Stimulated activated CD4-positive, alpha-beta T cell treated with anti-CD3 and anti-CD28 coated beads, Interleukin-2, amount 100 ng/mL, for 4 hours (primary cell): Measurements from ENCODE around the gene XAB2.
"Not testable (repeated sequence)": the region's sequence is repeated elsewhere in the genome, so short reads cannot be mapped to it uniquely, and the experiment has no call there.

Source experiments
- DNase-seq: peaks from one replicate; pipeline ENCODE4 v3.0.0-alpha.2; 2020; ENCODE audit warnings: low read depth

XAB2 gene

DNA sequence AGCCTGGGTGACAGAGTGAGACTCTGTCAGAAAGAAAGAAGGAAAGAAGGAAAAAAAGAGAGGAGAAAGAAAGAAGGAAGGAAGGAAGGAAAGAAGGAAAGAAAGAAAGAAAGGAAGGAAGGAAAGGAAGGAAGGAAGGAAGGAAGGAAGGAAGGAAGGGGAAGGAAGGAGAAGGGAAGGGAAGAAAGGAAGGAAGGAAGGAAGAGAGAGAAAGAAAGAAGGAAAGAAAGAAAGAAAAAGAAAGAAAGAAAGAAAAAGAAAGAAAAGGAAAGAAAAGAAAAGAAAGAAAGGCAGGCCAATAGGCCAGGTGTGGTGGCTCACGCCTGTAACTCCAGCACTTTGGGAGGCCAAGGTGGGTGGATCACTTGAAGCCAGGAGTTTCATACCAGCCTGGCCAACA is 51.9 kb downstream of the XAB2 start:
- not testable (repeated sequence) for DNase-seq

DNA sequence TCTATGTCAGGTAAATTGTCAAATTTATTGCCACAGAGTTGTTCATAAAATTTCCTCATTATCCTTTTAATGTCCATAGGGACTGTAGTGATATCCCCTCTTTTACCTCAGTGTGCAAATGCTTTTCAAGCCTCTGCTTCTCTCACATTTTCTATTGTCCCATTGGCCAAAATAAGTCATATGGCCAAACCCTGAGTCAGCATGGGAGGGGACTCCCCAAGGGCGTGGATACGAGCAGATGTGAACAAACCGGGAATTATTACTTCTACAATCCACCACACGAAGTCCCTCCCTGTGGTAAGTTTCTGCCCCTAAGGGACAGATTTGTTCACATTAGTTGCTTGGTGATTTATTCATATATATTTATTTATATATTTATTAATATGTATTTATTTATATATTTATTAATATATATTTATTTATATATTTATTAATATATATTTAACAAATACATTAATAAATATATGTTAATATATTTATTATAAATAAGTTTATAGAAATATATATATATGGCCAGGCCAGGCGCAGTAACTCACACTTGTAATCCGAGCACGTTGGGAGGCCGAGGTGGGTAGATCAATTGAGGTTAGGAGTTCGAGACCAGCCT is 53.8 kb downstream of the XAB2 start:
- DNase-seq, result no peak

DNA sequence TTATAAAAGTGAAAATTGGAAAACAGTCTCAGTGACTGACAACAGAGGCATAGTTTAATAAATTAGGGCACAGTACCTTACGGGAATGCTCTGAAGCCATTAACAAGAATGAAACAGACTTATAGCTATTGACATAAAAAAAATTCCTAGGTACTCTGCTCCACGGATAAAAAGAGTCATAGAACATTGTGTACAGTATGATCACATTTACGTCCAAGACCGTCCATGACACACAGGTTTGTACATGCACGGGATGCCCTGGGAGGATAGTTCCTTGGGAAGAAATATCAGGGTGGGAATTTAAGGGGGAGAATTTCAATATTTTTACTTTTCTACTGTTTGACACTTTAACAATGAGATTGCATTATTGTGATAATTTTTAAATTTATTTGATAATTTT is 58.6 kb downstream of the XAB2 start:
- no peak for DNase-seq
